Keratinocyte (primary cell): ENCODE measurements around the gene SERINC5. TPM values are rescaled to one million over a fixed set of nuclear protein-coding genes. Genes with fewer than 3 reads are reported as not detected.

Experiments used
- DNase-seq: peaks from one replicate; pipeline ENCODE4 v3.0.0-alpha.2; 2011; ENCODE audit warnings: low read depth, missing footprints, low spot score
- FAIRE-seq: peaks from 2 replicates; lab custom pipeline; 2011; peaks lifted over from hg19 to GRCh38; lab: Jason Lieb, UNC
- H2AFZ ChIP-seq: 2 replicates; pipeline ENCODE4 v1.6.0; 2012; ENCODE audit warnings: low read length, control low read depth, inconsistent platforms; ENCODE audit not compliant: control insufficient read depth
- H3K27ac ChIP-seq: 2 replicates; pipeline ENCODE4 v1.5.1; 2011; ENCODE audit warnings: low read length; ENCODE audit not compliant: control insufficient read depth, insufficient read depth
- H3K27me3 ChIP-seq: 3 replicates; pipeline ENCODE4 v1.6.0; 2011; ENCODE audit warnings: low read length; ENCODE audit not compliant: control insufficient read depth, insufficient read depth; ENCODE audit errors: extremely low read depth
- H3K36me3 ChIP-seq, 2 experiments: 2 replicates in 1 of 2; 3 replicates in 1 of 2; pipeline ENCODE4 v1.5.1; 2011; ENCODE audit warnings: low read length in 2 of 2, mild to moderate bottlenecking in 1 of 2; ENCODE audit not compliant: control insufficient read depth in 2 of 2, insufficient read depth in 2 of 2; ENCODE audit errors: extremely low read depth in 1 of 2
- H3K4me1 ChIP-seq: 3 replicates; pipeline ENCODE4 v1.5.1; 2011; ENCODE audit warnings: low read length; ENCODE audit not compliant: control insufficient read depth, insufficient read depth; ENCODE audit errors: extremely low read depth
- H3K4me2 ChIP-seq: 3 replicates; pipeline ENCODE4 v1.6.0; 2011; ENCODE audit warnings: low read depth, low read length; ENCODE audit not compliant: control insufficient read depth, insufficient read depth; ENCODE audit errors: extremely low read depth
- H3K4me3 ChIP-seq, 3 experiments: fragments of 200-600 bp in 1 of 3; sonication (generic) in 1 of 3; 2 replicates in 2 of 3; 3 replicates in 1 of 3; pipeline ENCODE4 v1.5.1; 2011 to 2016; ENCODE audit warnings: low read length in 3 of 3, mild to moderate bottlenecking in 3 of 3, control low read depth in 2 of 3, inconsistent platforms in 1 of 3, low read depth in 1 of 3, mixed read lengths in 1 of 3, mixed run types in 1 of 3, moderate library complexity in 1 of 3; ENCODE audit not compliant: control insufficient read depth in 2 of 3, insufficient read depth in 2 of 3; ENCODE audit errors: extremely low read depth in 1 of 3
- H3K79me2 ChIP-seq: 2 replicates; pipeline ENCODE4 v1.6.0; 2012; ENCODE audit warnings: low read length; ENCODE audit not compliant: control insufficient read depth, insufficient read depth
- H3K9ac ChIP-seq: 3 replicates; pipeline ENCODE4 v1.6.0; 2011; ENCODE audit warnings: low read length; ENCODE audit not compliant: control insufficient read depth, insufficient read depth; ENCODE audit errors: extremely low read depth
- H3K9me1 ChIP-seq: 3 replicates; pipeline ENCODE4 v1.6.0; 2011; ENCODE audit warnings: low read length; ENCODE audit not compliant: control insufficient read depth, insufficient read depth; ENCODE audit errors: extremely low read depth
- H3K9me3 ChIP-seq: 2 replicates; pipeline ENCODE4 v1.5.1; 2012; ENCODE audit warnings: low read depth, low read length; ENCODE audit not compliant: control insufficient read depth
- H4K20me1 ChIP-seq: 3 replicates; pipeline ENCODE4 v1.6.0; 2011; ENCODE audit warnings: low read length; ENCODE audit not compliant: control insufficient read depth, insufficient read depth; ENCODE audit errors: extremely low read depth
- CTCF ChIP-seq, 3 experiments: IDR thresholded peaks in 1 of 3; conservative IDR thresholded peaks in 1 of 3; optimal IDR thresholded peaks in 1 of 3; 2 replicates in 2 of 3; 3 replicates in 1 of 3; pipeline versions ENCODE3 to v1.5.1; 2011; ENCODE audit warnings: low read length in 3 of 3, mild to moderate bottlenecking in 3 of 3, moderate library complexity in 2 of 3, control low read depth in 1 of 3, inconsistent platforms in 1 of 3; ENCODE audit not compliant: insufficient read depth in 2 of 3; ENCODE audit errors: extremely low read depth in 1 of 3
- EZH2 ChIP-seq: IDR thresholded peaks from one replicate; pipeline ENCODE4 v1.6.1; 2012; ENCODE audit warnings: inconsistent platforms, mild to moderate bottlenecking, low read length, moderate library complexity
- dilution Hi-C: fragments of 300-500 bp; cut with MboI; formaldehyde crosslinking; loops from one replicate; pipeline ENCODE4 v1.7.0; 2020; ENCODE audit warnings: low sequenced_read_pairs; ENCODE audit not compliant: extremely low pct_ligation_motif_present
- polyA plus RNA-seq, 5 experiments: library from polyadenylated mRNA; depleted of rRNA in 3 of 5; stranded (reverse) in 3 of 5; stranded (forward) in 1 of 5; unstranded in 1 of 5; fragments of >200 nt; gene quantifications; 1 replicate in 1 of 5; 2 replicates in 3 of 5; 3 replicates in 1 of 5; pipeline versions ENCODE4 v1.2.1 to v1.2.3, GENCODE V29; 2011 to 2012; ENCODE audit warnings: missing spikeins in 2 of 5, low read depth in 1 of 5, low replicate concordance in 1 of 5

SERINC5 gene
- polyA plus RNA-seq, 1 donor (not counting 4 experiments of a cell fraction or from before 2014, with no cell fraction given) = 20.0 TPM

DNA sequence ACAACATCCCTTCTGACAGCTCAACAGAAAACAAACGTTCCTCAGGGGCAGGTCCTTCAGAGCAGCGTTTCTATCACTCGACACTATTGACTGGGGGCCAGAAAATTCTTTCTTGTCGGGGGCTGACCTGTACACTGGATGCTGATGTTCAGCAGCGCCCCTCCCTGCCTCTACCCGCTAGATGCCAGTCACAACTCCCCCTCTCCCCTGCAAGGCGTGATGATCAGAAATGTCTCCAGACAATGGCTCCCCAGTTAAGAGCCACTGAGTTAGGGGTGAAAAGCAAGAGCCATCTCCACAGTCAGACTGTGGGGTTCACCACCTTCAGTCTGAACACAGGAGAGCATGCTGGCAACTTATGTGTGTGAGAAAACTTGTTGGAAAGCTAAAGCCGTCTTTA lies 39.8 kb downstream of the SERINC5 start:
- no peak overlapping the region for H3K27ac ChIP-seq
- dilution Hi-C loops = no loop called here

GRCh38 chr5:80215523-80215922 lies 40.3 kb downstream of the SERINC5 start:
- Histone ChIP-seq H3K36me3 (peaks cover 0 to 6% of the 10 kb centered on the region in 2 experiments), H3K4me2 (no peak overlapping the region), H4K20me1 (peaks cover 2% of the 10 kb centered on the region), H3K79me2 (peaks cover 42% of the 10 kb centered on the region), H3K9me1 (peaks cover 2% of the 10 kb centered on the region), H2AFZ (no peak overlapping the region), H3K27me3 (no peaks in the 10 kb centered on the region), H3K9me3 (no peaks in the 10 kb centered on the region), H3K9ac (no peak overlapping the region), H3K4me3 (no peak overlapping the region), H3K27ac (no peak overlapping the region), H3K4me1 (peaks cover 29% of the 10 kb centered on the region)
- DNase-seq (no peak), FAIRE-seq (no peak)
- no peak for TF ChIP-seq CTCF (optimal IDR thresholded peaks at IDR 0.05 in 1 of 3, IDR thresholded peaks at IDR 0.05 in 1 of 3, conservative IDR thresholded peaks at IDR 0.05 in 1 of 3; ENCODE audit: extremely low read depth in 1 of 3, insufficient read depth in 2 of 3, low read length in 3 of 3)
- dilution Hi-C loops = no loop called here

More for the DNA sequence above, 39.8 kb downstream of the SERINC5 start:
- Histone ChIP-seq H3K4me1 (peaks cover 32% of the 10 kb centered on the region), H3K9me1 (peaks cover 2% of the 10 kb centered on the region), H3K9ac (no peak overlapping the region), H3K9me3 (no peaks in the 10 kb centered on the region), H3K27me3 (no peaks in the 10 kb centered on the region), H3K79me2 (peaks cover 36% of the 10 kb centered on the region), H3K4me3 (no peak overlapping the region), H4K20me1 (no peaks in the 10 kb centered on the region), H2AFZ (no peak overlapping the region), H3K4me2 (no peak overlapping the region), H3K36me3 (peaks cover 0 to 2% of the 10 kb centered on the region in 2 experiments)
- DNase-seq = no peak
- TF ChIP-seq CTCF (optimal IDR thresholded peaks at IDR 0.05 in 1 of 3, IDR thresholded peaks at IDR 0.05 in 1 of 3, conservative IDR thresholded peaks at IDR 0.05 in 1 of 3; ENCODE audit: extremely low read depth in 1 of 3, insufficient read depth in 2 of 3, low read length in 3 of 3) (no peak), EZH2 (no peak)
- no peak for FAIRE-seq
